Adrenal gland (tissue), 12 donors: ENCODE data around the gene FAM81B. TPM values are rescaled to one million over a fixed set of nuclear protein-coding genes. Genes with fewer than 3 reads are reported as not detected.
A peak's percentile ranks its signal among the peaks of the same experiment; 100 is the strongest.

ENCODE experiments used
- DNase-seq, 7 donors: peaks; one replicate each; pipeline ENCODE4 v3.0.0-alpha.2; 2019 to 2020
- H3K27ac ChIP-seq, 5 donors: fragments of 200-600 bp; sonication (generic) in 4 of 5; 1 replicate in 3 of 5; 2 replicates in 2 of 5; pipeline versions ENCODE4 v1.5.1 to v1.8.0; 2016 to 2020; ENCODE audit warnings: mild to moderate bottlenecking in 1 of 5
- H3K27me3 ChIP-seq: fragments of 200-600 bp; 2 replicates; pipeline ENCODE4 v1.8.0; 2021
- H3K36me3 ChIP-seq, 2 donors: fragments of 200-600 bp; replicated peaks in 1 of 2; 1 replicate in 1 of 2; 2 replicates in 1 of 2; pipeline versions ENCODE4 v1.5.1 to v1.8.0; 2018 to 2022
- H3K4me1 ChIP-seq, 2 donors: fragments of 200-600 bp; replicated peaks in 1 of 2; 1 replicate in 1 of 2; 2 replicates in 1 of 2; pipeline versions ENCODE4 v1.5.1 to v1.8.0; 2018 to 2021
- H3K4me3 ChIP-seq, 4 donors: fragments of 200-600 bp; sonication (generic) in 3 of 4; one replicate each; pipeline ENCODE4 v1.5.1; 2016 to 2018
- H3K9me3 ChIP-seq, 3 donors: fragments of 200-600 bp; sonication (generic) in 1 of 3; replicated peaks in 1 of 3; 1 replicate in 2 of 3; 2 replicates in 1 of 3; pipeline versions ENCODE4 v1.5.1 to v1.8.0; 2016 to 2021
- POLR2A ChIP-seq, 2 donors: fragments of 450-650 bp; IDR thresholded peaks; one replicate each; pipeline ENCODE4 v1.6.1; 2017; ENCODE audit warnings: antibody characterized with exemption in 2 of 2, mild to moderate bottlenecking in 2 of 2, moderate library complexity in 1 of 2
- WGBS, 4 donors: extraction: QIAGEN DNeasy Blood & Tissue Kit in 2 of 4; methylation state at CpG; one replicate each; pipeline versions ENCODE4 v1.1.5 to v1.1.7; 2013 to 2017; 5-methylcytosine and 5-hydroxymethylcytosine counted together
- intact Hi-C, 2 donors: fragments of 100-400 bp; cut with DNase I; formaldehyde crosslinking; loops; one replicate each; pipeline versions ENCODE4 v1.14.1 to v1.15.0; 2022 to 2023
- polyA plus RNA-seq, 3 donors: library from polyadenylated mRNA; stranded (reverse); fragments of 200-250 nt in 2 of 3; fragments of 350-450 nt in 1 of 3; fragmentation: Illumina TruSeq in 1 of 3; extraction: RNeasy Lipid Tissue Mini Kit (QIAGEN cat#74804) in 1 of 3; gene quantifications; one replicate each; pipeline ENCODE4 v1.2.3, GENCODE V29; 2013 to 2014
- total RNA-seq, 9 donors: library from RNA; depleted of rRNA in 4 of 9; stranded (reverse); fragments of >200 nt in 4 of 9; fragments of 120-200 nt in 1 of 9; fragmentation: NEBNext Ultra II Directional in 1 of 9; extraction: Animal tissue kit (Norgen Biotek cat#: 25700) in 1 of 9; gene quantifications; one replicate each; pipeline versions ENCODE4 v1.1.0 to v1.2.4, GENCODE V29; 2013 to 2023
- TF ChIP-seq, protein P1 (sequence below), 6 experiments: fragments of 450-650 bp in 4 of 6; fragments of 200-600 bp in 2 of 6; sonication (generic) in 1 of 6; IDR thresholded peaks; 1 replicate in 5 of 6; 2 replicates in 1 of 6; pipeline versions ENCODE4 v1.5.1 to v1.8.0; 2016 to 2021; ENCODE audit warnings: antibody characterized with exemption in 6 of 6, mild to moderate bottlenecking in 2 of 6, moderate library complexity in 1 of 6
- donor health status: healthy with polysubstance abuse.
- donor health status: Bipolar disorder and iron deficiency.
- donor health status: DM: yes; HTN: yes; CAD: no.
- donor health status: DM: no; HTN: no; CAD: no.
- donor health status: DM: no; HTN: no; CAD: no.
- donor health status: DM: yes; HTN: yes; CAD: no.

FAM81B gene
- total and polyA plus RNA-seq, 12 donors: 0.16 to 0.71 (median 0.35) TPM; not detected in 7

DNA sequence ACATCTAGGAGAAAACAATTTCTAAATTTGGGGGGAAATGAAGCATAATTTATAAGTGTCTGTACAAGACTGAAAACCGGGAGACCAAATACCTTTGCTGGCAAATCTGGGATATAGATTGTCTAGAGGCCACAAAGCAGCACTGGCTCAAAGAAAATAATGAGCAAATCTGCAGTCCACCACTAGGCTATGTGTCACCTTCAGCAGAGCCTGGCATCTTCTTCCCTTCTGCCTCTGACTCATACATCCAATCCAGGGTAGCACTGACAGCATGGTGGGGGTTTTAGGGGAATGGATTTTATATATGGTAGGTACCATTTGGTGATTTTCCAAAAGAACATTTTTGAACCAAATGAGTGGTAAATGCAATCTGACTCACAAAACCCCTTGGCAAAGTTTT lies 12.8 kb downstream of the FAM81B start:
- TF ChIP-seq POLR2A (IDR thresholded peaks at IDR 0.05): no peak
- TF ChIP-seq, protein P1, sequence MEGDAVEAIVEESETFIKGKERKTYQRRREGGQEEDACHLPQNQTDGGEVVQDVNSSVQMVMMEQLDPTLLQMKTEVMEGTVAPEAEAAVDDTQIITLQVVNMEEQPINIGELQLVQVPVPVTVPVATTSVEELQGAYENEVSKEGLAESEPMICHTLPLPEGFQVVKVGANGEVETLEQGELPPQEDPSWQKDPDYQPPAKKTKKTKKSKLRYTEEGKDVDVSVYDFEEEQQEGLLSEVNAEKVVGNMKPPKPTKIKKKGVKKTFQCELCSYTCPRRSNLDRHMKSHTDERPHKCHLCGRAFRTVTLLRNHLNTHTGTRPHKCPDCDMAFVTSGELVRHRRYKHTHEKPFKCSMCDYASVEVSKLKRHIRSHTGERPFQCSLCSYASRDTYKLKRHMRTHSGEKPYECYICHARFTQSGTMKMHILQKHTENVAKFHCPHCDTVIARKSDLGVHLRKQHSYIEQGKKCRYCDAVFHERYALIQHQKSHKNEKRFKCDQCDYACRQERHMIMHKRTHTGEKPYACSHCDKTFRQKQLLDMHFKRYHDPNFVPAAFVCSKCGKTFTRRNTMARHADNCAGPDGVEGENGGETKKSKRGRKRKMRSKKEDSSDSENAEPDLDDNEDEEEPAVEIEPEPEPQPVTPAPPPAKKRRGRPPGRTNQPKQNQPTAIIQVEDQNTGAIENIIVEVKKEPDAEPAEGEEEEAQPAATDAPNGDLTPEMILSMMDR (IDR thresholded peaks at IDR 0.05): no peak
- no peak overlapping the region for H3K27ac ChIP-seq
- no peak for DNase-seq
- WGBS, 4 donors: 36 to 86% (median 52%) methylated on average over 1 of the region's 1 CpG
- no peak overlapping the region for H3K4me3 ChIP-seq
- no peaks in the 10 kb centered on the region for H3K36me3 ChIP-seq
- no peaks in the 10 kb centered on the region for H3K4me1 ChIP-seq
- no peaks in the 10 kb centered on the region for H3K9me3 ChIP-seq
- no peaks in the 10 kb centered on the region for H3K27me3 ChIP-seq
- intact Hi-C loops: no loop called here

DNA sequence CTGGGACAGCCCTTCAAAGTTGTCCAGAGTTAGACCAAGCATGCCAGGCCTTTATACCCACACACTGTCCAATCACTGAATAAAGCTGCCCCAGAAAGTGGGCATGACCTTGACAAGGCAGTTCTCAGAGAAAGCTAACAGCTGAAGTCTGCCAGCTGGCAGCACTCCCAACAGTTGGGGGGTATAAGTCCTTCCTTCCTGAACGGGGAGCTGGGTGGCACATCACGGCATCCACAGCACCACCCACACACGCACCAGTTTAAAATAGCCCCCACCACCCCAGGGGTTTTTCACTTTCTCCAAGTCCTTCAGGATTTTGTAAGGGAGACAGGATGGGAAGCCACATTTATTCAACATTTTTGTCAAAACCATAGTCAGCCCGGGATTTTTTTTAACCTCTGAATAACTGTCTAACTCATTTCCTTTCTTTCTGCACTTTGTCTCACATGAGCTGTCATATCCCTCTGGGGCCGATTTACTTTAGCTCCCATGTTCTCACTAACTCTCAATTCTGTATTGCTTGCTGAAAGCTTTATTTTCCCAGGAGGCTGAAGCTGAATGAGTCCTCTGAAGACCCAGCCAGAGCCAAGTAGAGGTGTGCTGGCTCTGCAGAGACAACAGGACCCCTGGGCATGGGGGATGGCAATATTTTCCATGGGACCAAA lies 15.4 kb downstream of the FAM81B start:
- peak in 5 of 7 donors; percentile 7 to 53 (median 25) for DNase-seq
- intact Hi-C loops: no loop called here
- 17 to 33% (median 23%) methylated on average over 5 of the region's 5 CpGs for WGBS, 4 donors
- H3K27ac ChIP-seq: no peak overlapping the region
- no peaks in the 10 kb centered on the region for H3K4me1 ChIP-seq
- no peak for TF ChIP-seq POLR2A (IDR thresholded peaks at IDR 0.05)
- TF ChIP-seq, protein P1 (IDR thresholded peaks at IDR 0.05): no peak
- H3K9me3 ChIP-seq: no peaks in the 10 kb centered on the region
- H3K27me3 ChIP-seq: no peaks in the 10 kb centered on the region
- H3K36me3 ChIP-seq: no peaks in the 10 kb centered on the region
- H3K4me3 ChIP-seq: no peak overlapping the region

DNA sequence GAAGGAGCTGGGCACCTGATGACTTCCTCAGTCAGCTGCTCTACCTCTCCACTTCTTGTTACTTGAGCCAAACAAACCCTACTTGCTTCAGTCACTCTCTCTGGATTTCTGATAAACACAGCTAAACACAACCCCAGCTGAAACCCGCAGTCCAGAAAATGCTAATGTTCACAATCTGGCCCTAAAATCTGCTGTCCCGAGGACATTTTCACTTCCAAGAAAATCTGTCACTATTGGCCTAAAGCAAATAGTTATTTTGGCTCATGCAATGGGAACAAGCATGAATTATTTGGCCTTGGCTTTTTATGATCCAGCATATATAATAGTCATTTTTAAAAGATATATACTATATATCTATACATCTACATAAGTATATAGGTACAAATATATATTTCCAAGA lies 19.1 kb downstream of the FAM81B start:
- H3K9me3 ChIP-seq: no peaks in the 10 kb centered on the region
- WGBS, 4 donors: 65 to 86% (median 75%) methylated on average over 2 of the region's 2 CpGs
- no peaks in the 10 kb centered on the region for H3K4me1 ChIP-seq
- intact Hi-C loops: no loop called here
- TF ChIP-seq POLR2A (IDR thresholded peaks at IDR 0.05): no peak
- TF ChIP-seq, protein P1 (IDR thresholded peaks at IDR 0.05): no peak
- H3K27ac ChIP-seq: no peak overlapping the region
- no peak overlapping the region for H3K4me3 ChIP-seq
- DNase-seq: no peak
- H3K27me3 ChIP-seq: no peaks in the 10 kb centered on the region
- H3K36me3 ChIP-seq: no peaks in the 10 kb centered on the region

DNA sequence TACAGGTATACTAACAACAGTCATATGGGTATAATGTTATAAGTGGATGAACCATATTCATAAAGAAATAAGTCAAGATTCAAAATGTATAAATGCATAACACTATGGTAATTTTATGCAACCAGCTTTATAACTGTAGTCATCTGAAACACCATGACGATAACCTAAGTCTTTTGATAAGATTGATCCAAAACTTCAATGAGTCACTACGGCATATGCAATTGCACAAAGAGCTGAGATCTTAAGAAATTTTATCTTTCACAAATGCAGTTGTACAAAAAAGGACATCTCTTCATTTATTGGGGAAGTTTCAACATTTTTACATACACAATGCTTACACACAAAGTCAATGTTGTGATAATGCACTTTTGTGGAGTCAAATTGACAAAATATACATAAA lies 20.3 kb downstream of the FAM81B start:
- no peaks in the 10 kb centered on the region for H3K27me3 ChIP-seq
- no peaks in the 10 kb centered on the region for H3K4me1 ChIP-seq
- DNase-seq: no peak
- H3K9me3 ChIP-seq: no peaks in the 10 kb centered on the region
- no peaks in the 10 kb centered on the region for H3K36me3 ChIP-seq
- H3K27ac ChIP-seq: no peak overlapping the region
- intact Hi-C loops: no loop called here
- no peak overlapping the region for H3K4me3 ChIP-seq
- 56 to 77% (median 61%) methylated on average over 2 of the region's 2 CpGs for WGBS, 4 donors
- no peak for TF ChIP-seq POLR2A (IDR thresholded peaks at IDR 0.05)
- TF ChIP-seq, protein P1 (IDR thresholded peaks at IDR 0.05): no peak
